Measurements from ENCODE around the gene OR6P1.

Gene OR6P1

DNA sequence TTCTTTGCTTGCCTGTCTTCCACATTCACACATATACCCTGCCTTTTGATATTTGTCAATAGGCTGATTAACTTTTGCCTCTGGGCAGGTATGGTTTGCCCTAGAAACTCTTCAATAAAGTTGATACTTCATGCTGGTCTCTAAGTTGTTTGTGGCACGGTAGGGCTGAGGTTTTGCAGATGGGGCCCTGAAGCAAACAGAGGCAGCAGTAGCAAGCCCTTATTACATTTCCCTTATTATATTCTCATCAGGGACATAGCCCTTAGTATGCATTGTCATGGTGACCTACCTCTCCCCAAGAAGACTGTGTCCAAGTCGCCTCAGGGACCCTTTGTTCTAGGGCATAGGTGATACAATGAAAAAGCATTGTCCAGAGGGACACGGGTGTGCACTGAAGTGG is at the start of gene OR6P1:
TSS of gene OR6P1 (minus strand) at position 101 of the 400 bp plus-strand sequence. CDS start 6,976 bp downstream, outside the sequence.
- DNase-seq = no peak

DNA sequence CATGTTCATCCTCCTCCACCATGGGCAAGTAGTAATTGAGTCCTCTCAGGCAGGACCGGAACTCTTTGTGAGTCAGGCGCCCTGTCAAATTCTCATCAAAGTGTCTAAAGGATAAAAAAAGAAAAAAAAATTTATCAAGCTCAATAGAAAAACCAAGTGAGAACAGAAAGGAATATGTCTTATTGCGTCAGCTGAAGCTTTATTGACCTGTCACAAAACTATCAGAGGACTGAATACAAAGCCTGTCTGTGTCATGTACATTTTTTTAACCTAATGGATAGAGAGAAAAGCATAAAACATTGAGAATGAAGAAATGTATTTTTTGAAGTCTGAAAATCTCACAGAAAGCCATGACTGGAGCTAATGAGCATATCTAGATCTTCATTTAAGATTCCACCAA is 43.4 kb upstream of the OR6P1 start:
- no peak for DNase-seq

- no peak for DNase-seq
Measured at GRCh38 chr1:158611916-158612315, 41.5 kb upstream of the OR6P1 start.

- no peak for DNase-seq
Measured at GRCh38 chr1:158607296-158607695, 36.9 kb upstream of the OR6P1 start.

- DNase-seq = no peak
Measured at GRCh38 chr1:158604968-158605367, 34.6 kb upstream of the OR6P1 start, which contains the start of gene OR10Z1. OR10Z1 (plus strand) TSS chr1:158605268; CDS start chr1:158606439, 1,171 bp downstream.

- no peak for DNase-seq
Measured at GRCh38 chr1:158600735-158601134, 30.4 kb upstream of the OR6P1 start.

- DNase-seq = no peak
Measured at GRCh38 chr1:158586942-158587341, 16.6 kb upstream of the OR6P1 start.

- no peak for DNase-seq
Measured at GRCh38 chr1:158583962-158584361, 13.6 kb upstream of the OR6P1 start.

DNA sequence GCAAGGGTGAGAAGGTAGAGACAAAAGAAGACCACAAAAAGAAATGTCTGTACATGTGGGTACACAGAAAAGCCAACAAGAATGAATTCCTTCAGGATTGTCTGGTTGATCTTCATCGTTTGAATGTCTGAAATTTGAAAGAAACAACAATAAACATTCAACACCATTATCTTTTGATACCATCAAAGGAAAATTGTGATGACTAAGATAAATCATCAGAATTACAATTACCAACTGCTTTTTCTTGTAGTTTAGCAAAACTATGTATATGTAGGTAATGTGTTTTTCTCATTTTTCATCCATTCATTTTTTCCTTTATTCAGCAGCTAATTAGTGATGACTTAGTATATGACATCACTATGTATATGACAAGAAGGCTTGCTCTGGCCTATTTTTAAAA is 9.4 kb upstream of the OR6P1 start, which contains the start of gene OR10X1:
TSS of gene OR10X1 (minus strand) at position 167 of the 400 bp plus-strand sequence. CDS start at position 167, 0 bp downstream.
- no peak for DNase-seq

- DNase-seq = no peak
Measured at GRCh38 chr1:158577561-158577960, 7.2 kb upstream of the OR6P1 start.

DNA sequence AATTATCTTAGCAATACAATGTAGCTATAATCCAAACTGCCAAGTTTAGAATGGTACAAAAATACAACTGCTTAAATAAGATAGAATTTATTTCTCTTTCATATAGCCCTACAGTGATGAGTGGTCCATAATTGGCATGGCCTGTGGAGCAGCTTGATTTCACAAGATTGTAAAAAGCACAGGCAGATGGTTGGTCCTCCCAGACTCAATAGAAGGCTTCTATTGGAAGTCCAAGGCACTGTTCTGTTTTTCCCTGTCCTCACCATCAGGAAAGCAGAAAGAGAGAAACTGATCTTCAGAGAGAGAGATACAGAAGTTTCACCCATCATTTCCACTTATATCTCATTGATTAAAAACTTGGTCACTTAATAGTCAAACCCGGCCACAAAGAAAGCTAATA is 1.8 kb upstream of the OR6P1 start:
- DNase-seq = no peak

DNA sequence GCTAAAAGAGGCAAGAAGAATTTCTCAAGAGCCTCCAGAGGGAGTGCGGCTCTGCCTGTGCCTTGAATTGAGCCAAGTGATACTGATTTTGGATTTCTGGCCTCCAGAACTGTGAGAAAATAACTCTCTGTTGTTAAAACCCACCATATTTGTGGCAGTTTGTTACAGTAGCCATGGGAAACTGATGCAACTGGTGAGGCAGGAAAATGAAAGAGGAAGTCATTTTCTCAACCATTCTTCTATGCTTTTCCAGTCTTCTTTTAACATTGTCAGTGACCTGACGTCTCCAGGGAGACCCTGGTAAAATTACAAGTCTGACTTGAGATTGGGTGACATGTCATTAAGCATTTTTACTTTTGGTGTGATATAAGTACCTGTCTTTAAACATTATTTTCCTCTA is 5.8 kb downstream of the OR6P1 start:
- no peak for DNase-seq

DNA sequence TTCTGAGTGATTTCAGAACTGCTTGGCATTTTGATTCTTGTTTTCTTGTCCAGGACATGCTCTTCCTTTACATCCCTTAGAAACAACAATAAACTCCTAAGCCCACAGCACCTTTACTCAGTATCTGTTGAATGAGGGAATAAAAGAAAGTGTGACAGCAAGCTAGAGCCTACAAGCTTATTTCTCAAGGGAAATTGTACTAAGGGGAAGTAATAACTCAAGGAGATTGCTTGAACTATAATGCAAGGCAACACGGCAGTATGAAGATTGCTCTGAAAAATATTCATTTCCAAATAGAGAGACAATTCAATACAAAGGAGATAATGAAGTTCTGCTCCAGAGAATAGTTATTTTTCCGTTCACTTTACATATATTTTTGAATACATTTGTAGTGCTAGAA is 6.5 kb downstream of the OR6P1 start:
- no peak for DNase-seq

DNA sequence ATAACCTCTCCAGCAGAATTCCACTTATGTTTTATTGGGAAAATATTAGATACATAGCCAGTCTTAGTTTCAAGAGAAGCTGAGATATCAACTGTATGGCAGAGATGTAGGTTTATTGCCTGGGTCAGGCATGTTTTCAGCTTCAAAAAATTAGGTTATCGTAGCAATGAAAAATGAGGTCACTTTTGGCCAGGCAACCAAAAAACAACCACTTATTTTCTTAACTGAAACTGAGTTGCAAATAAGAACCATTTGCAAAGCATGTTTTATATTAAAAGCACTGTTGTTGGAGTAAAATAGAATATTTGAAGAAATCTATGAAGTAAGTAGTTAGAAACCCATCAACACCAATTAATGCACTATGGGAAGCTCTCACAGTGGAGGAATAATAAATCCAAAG is 10.7 kb downstream of the OR6P1 start:
- no peak for DNase-seq

DNA sequence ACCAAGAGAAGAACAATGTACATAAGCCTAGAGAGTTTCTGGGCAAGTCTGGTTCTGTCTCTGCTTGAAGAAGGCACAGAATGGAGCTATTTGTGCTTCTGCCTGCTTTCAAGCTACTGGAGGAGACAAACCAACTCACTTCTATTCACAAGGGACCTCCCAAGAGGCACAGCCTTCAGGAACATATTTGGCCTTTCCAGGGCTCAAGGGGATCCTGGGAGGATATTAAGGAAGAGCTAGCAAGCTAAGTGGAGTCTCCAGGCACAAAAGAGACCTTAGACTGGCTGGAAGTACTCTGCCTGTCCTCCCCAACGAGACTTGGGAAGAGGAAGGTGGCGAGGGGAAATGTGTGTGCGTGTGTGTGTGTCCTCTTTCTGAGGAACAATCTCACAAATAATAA is 16.0 kb downstream of the OR6P1 start, which contains the start of gene OR6Y1:
TSS of gene OR6Y1 (minus strand) at position 54 of the 400 bp plus-strand sequence. CDS start 6,300 bp downstream, outside the sequence.
- DNase-seq = no peak

DNA sequence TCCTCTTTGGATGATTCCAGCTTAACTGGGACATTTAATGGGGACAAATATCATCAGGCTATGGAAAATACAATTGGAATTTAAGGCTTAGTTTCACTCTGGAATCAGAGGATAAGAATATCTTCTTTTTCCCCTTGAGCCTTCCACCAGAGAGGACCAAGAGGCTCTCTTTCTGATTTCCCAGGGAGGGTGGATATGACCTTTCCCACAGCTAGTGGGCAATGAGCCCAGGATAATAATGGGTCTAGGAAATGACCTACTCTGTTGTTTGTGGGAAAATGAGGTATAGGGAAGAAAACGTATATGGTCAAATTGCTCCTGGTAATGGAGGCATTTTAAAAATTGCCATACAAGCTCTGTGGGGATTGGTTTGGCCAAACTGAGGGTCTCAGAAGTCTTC is 18.1 kb downstream of the OR6P1 start:
- no peak for DNase-seq

- DNase-seq = no peak
Measured at GRCh38 chr1:158547533-158547932, 22.8 kb downstream of the OR6P1 start.

GRCh38 chr1:158537609-158538008 is 32.8 kb downstream of the OR6P1 start:
- no peak for DNase-seq

DNA sequence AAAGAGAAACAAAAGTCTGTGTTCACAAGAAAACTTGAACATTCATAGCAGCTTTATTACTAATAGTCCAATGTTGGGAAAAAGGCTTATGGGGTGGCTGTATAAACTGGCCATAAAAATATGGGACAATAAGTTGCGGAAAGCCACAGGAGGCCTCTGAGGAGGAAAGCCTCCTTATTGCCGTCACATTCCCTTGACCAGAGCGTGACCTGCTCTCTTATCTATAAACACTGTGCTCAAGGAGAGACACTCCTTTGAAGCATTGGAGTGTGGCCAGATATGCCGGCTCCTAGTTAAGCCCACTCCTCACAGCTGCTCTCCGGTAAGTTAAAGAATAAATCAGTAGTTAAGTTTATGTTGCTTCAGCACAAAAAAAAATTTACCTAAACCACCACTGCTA is 35.9 kb downstream of the OR6P1 start:
- no peak for DNase-seq

- no peak for DNase-seq
Measured at GRCh38 chr1:158527190-158527815, 43.1 kb downstream of the OR6P1 start.

DNA sequence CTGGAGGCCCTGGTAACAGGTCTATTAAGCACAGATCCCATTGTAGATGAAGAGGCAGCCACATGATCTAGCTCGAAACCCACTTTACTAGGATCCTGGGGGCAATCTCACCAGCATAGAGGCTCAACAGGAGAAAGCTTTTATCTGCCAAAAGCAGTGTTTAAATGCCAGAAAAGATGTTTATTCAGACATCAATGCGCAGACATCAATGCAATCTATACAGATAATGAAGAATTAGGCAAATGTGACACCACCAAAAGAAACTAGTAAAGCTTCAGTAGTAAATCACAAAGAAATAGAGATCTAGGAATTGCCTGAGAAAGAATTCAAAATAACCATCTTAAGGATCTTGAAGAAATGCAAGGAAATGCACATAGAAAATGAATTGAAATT is 48.7 kb downstream of the OR6P1 start:
- no peak for DNase-seq

DNA sequence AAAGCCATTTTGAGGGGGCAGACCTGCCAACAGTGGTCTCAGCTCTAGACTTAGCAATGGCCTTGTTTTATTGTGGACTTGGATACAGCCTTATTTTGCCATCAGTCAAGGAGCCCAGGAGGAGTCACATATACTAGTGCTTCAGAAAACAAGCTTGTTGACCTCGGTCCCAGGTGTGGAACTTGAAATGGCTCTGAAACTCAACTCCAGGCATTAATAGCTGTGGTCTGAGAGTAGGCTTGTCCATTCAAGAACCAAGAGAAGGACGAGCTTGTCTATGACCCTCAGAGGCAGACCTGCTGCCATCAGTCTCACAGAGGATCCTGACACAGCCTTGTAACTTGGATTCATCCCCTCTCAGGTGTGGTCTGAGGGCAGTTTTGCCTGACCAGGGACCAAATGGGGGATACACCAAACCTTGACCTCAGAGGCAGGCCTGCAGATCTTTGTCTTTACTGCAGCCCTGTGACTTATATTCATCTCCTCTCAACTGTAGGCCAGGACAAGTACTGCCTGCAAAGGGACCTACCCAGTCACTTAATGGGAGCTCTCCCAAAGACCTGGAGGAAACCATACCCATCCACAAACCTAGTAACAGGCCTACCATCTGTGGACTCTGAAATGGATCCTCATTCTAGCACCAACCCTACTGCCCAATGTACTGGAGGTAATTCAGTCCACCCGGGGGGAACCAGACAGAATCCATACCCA is 49.3 kb downstream of the OR6P1 start:
- DNase-seq = no peak

DNA sequence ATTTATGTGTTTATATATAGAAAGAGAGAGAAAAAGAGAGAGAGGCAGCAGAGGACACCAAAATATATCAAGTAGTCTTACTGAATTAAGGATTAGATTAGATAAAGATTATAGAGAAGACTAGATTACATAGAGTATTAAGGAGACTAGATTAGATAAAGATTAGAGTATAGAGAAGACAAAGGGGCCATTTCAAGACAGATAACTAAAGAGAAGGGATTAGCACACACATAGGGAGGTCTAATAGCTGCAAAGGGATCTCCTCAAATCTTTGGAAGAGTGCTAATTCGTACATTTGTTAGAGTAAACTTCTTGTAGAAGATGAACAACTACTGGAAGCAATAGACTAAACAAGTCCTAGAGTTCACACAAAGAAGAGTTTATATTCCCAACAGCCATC is 50.4 kb downstream of the OR6P1 start:
- DNase-seq = no peak

GRCh38 chr1:158516966-158517365 is 53.4 kb downstream of the OR6P1 start:
- no peak for DNase-seq
